Neural cell (in vitro differentiated cells): ENCODE measurements around the gene ACSM5.

Experiments used
- EP300 ChIP-seq: fragments of 450-650 bp; conservative IDR thresholded peaks from 2 replicates; pipeline ENCODE4 v1.6.1; 2014; ENCODE audit warnings: antibody characterized with exemption, mild to moderate bottlenecking, moderate library complexity; ENCODE audit not compliant: poor library complexity, severe bottlenecking
- EZH2 ChIP-seq: fragments of 200-600, 300-800 bp; shearing (Covaris generic), sonication (generic); IDR thresholded peaks from 2 replicates; pipeline ENCODE4 v1.6.1; 2014; ENCODE audit warnings: antibody characterized with exemption, low read length, borderline replicate concordance, mild to moderate bottlenecking; ENCODE audit not compliant: insufficient read depth, poor library complexity, severe bottlenecking
- POLR2AphosphoS5 ChIP-seq: IDR thresholded peaks from 2 replicates; pipeline ENCODE4 v1.6.1; 2012
- RAD21 ChIP-seq: fragments of 450-650 bp; conservative IDR thresholded peaks from 2 replicates; pipeline ENCODE4 v1.6.1; 2014; ENCODE audit warnings: antibody characterized with exemption, mild to moderate bottlenecking, moderate library complexity
- SMC3 ChIP-seq: fragments of 450-650 bp; conservative IDR thresholded peaks from 2 replicates; pipeline ENCODE4 v1.6.1; 2014; ENCODE audit warnings: antibody characterized with exemption, mild to moderate bottlenecking, moderate library complexity; ENCODE audit not compliant: poor library complexity
- TAF1 ChIP-seq: IDR thresholded peaks from 2 replicates; pipeline ENCODE4 v1.6.1; 2012; ENCODE audit warnings: low read depth
- TF ChIP-seq, protein P1 (sequence below): fragments of 450-650 bp; IDR thresholded peaks from 2 replicates; pipeline ENCODE4 v1.5.1; 2014; ENCODE audit warnings: antibody characterized with exemption, mild to moderate bottlenecking, moderate library complexity; ENCODE audit not compliant: poor library complexity, severe bottlenecking

GRCh38 chr16:20411055-20411454, 1.7 kb downstream of the ACSM5 start:
- TF ChIP-seq POLR2AphosphoS5 (no peak), TAF1 (no peak), RAD21 (no peak), EZH2 (no peak), SMC3 (no peak), EP300 (no peak)
- TF ChIP-seq, protein P1, sequence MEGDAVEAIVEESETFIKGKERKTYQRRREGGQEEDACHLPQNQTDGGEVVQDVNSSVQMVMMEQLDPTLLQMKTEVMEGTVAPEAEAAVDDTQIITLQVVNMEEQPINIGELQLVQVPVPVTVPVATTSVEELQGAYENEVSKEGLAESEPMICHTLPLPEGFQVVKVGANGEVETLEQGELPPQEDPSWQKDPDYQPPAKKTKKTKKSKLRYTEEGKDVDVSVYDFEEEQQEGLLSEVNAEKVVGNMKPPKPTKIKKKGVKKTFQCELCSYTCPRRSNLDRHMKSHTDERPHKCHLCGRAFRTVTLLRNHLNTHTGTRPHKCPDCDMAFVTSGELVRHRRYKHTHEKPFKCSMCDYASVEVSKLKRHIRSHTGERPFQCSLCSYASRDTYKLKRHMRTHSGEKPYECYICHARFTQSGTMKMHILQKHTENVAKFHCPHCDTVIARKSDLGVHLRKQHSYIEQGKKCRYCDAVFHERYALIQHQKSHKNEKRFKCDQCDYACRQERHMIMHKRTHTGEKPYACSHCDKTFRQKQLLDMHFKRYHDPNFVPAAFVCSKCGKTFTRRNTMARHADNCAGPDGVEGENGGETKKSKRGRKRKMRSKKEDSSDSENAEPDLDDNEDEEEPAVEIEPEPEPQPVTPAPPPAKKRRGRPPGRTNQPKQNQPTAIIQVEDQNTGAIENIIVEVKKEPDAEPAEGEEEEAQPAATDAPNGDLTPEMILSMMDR = no peak
